Measurements from ENCODE around the gene THADA. TPM values are rescaled to one million over a fixed set of nuclear protein-coding genes. Genes with fewer than 3 reads are reported as not detected.

THADA gene
- total and polyA plus RNA-seq, 2 donors (not counting 3 experiments of a cell fraction or from before 2014, with no cell fraction given) = 22.6 to 25.3 TPM

DNA sequence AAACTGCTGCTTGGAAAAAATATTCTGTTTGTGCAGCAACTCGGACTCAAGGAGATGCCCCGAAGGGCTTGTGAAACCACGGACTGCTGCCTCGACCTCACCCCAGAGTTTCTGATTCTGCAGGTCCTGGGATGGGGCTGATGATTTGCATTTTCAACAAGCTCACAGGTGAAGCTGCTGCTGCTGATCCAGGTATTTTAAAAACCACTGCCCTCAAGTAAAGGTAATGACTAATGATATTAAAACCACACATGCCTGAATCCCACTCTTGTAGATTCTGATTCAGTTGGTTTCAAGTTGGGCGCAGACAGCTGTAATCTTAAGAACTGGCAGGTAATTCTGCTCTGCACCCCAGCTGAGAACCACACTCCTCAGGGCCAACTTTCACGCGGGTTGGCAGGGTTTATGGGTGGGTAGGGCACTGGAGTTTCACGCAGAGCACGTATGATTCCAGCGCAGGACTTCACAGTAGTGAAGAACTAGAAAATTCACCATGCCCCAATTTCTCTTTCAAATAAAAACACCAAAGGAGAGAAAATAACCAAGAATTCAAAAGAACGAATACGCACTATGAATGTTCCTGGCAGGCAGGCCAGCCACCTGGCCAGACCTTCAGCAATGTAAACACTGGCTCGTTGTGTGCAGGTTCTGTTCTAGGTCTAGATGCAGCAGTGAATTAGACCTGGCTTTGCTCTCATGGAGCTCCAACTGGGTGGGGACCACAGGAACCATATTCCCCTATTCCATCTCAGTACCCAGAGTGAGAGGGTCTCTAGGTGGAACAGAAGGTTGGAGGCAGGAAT lies 294.9 kb downstream of the THADA start:
- no peaks in the 10 kb centered on the region for H3K4me1 ChIP-seq (ENCODE audit: control insufficient read depth, extremely low read depth, insufficient read depth, low read length)
- no peaks in the 10 kb centered on the region for H3K9me3 ChIP-seq (replicated peaks; ENCODE audit: control insufficient read depth, insufficient read depth, low read length)
- no TSS peak for BruUV-seq (replicated peaks)
- H3K36me3 ChIP-seq (ENCODE audit: control insufficient read depth in 2 of 2, extremely low read depth in 1 of 2, insufficient read depth in 2 of 2, low read length in 2 of 2) = no peaks in the 10 kb centered on the region
- no peaks in the 10 kb centered on the region for H3K79me2 ChIP-seq (ENCODE audit: control insufficient read depth, insufficient read depth, low read length)
- H4K20me1 ChIP-seq (replicated peaks; ENCODE audit: control insufficient read depth, extremely low read depth, insufficient read depth, low read length) = no peaks in the 10 kb centered on the region
- no peak overlapping the region for H3K9ac ChIP-seq (replicated peaks; ENCODE audit: extremely low read depth, insufficient read depth, low read length)
- H2AFZ ChIP-seq (ENCODE audit: low read depth, low read length) = no peak overlapping the region
- FAIRE-seq (no peak), DNase-seq (ENCODE audit: low read depth, low spot score) (no peak)
- CTCF ChIA-PET = no interaction called here
- dilution Hi-C loops (cut with MboI; ENCODE audit: extremely low pct_ligation_motif_present, low sequenced_read_pairs) = no loop called here
- intact Hi-C loops (cut with micrococcal nuclease) = no loop called here
- TF ChIP-seq EZH2 (IDR thresholded peaks at IDR 0.05; ENCODE audit: borderline replicate concordance, low read depth, low read length, severe bottlenecking) (no peak), MYC (IDR thresholded peaks at IDR 0.05; ENCODE audit: low read depth, low read length) (no peak), JUN (IDR thresholded peaks at IDR 0.05; ENCODE audit: borderline replicate concordance, insufficient read depth, insufficient read length, low read depth) (no peak)
- TF ChIP-seq, protein P1, sequence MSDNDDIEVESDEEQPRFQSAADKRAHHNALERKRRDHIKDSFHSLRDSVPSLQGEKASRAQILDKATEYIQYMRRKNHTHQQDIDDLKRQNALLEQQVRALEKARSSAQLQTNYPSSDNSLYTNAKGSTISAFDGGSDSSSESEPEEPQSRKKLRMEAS (IDR thresholded peaks at IDR 0.05; ENCODE audit: insufficient read depth, insufficient read length) = no peak
- no peaks in the 10 kb centered on the region for H3K9me1 ChIP-seq (replicated peaks; ENCODE audit: control insufficient read depth, extremely low read depth, insufficient read depth, low read length)
- no peaks in the 10 kb centered on the region for H3K27me3 ChIP-seq (ENCODE audit: control insufficient read depth in 2 of 2, insufficient read depth in 2 of 2, low read length in 2 of 2)
- no peak overlapping the region for H3K27ac ChIP-seq (ENCODE audit: insufficient read depth, low read depth, low read length)
- no peak overlapping the region for H3K4me2 ChIP-seq (ENCODE audit: insufficient read depth, low read length)
- no peak overlapping the region for H3K4me3 ChIP-seq (replicated peaks in 1 of 3; ENCODE audit: insufficient read depth in 1 of 3, low read depth in 1 of 3, low read length in 3 of 3)
- POLR2A ChIA-PET = no interaction called here

DNA sequence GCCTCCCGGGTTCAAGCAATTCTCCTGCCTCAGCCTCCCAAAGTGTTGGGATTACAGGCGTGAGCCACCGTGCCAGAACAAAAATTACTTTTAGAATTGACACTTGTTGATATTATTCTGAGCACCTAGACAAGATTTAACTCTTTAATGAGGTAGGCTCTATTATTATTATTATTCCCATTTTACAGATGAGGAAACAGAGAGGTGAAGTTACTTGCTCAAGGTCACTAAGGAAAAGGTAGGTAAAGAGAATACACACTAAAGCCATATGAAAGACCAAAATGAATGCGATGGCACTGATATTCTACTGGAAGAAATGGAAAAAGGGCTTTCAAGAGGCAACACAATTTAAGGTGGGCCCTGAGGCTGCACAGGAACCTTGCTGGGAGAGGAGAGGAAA lies 295.6 kb downstream of the THADA start:
- H4K20me1 ChIP-seq (replicated peaks; ENCODE audit: control insufficient read depth, extremely low read depth, insufficient read depth, low read length) = no peaks in the 10 kb centered on the region
- dilution Hi-C loops (cut with MboI; ENCODE audit: extremely low pct_ligation_motif_present, low sequenced_read_pairs) (no loop called here), intact Hi-C loops (cut with micrococcal nuclease) (no loop called here)
- ChIA-PET CTCF (interaction anchor here (1.1 kb wide), 1 partner anchor 71 kb away, joined by 4 read pairs; no protein-coding TSS in a partner anchor), POLR2A (no interaction called here)
- no TSS peak for BruUV-seq (replicated peaks)
- H3K4me1 ChIP-seq (ENCODE audit: control insufficient read depth, extremely low read depth, insufficient read depth, low read length) = no peaks in the 10 kb centered on the region
- no peak overlapping the region for H3K4me2 ChIP-seq (ENCODE audit: insufficient read depth, low read length)
- no peak overlapping the region for H2AFZ ChIP-seq (ENCODE audit: low read depth, low read length)
- no peaks in the 10 kb centered on the region for H3K36me3 ChIP-seq (ENCODE audit: control insufficient read depth in 2 of 2, extremely low read depth in 1 of 2, insufficient read depth in 2 of 2, low read length in 2 of 2)
- H3K9me1 ChIP-seq (replicated peaks; ENCODE audit: control insufficient read depth, extremely low read depth, insufficient read depth, low read length) = no peaks in the 10 kb centered on the region
- no peaks in the 10 kb centered on the region for H3K79me2 ChIP-seq (ENCODE audit: control insufficient read depth, insufficient read depth, low read length)
- no peak overlapping the region for H3K27ac ChIP-seq (ENCODE audit: insufficient read depth, low read depth, low read length)
- H3K9ac ChIP-seq (replicated peaks; ENCODE audit: extremely low read depth, insufficient read depth, low read length) = no peak overlapping the region
- DNase-seq (ENCODE audit: low read depth, low spot score) (no peak), FAIRE-seq (no peak)
- TF ChIP-seq FOS (IDR thresholded peaks at IDR 0.05; ENCODE audit: borderline replicate concordance, insufficient read depth, low read length) (no peak), POLR2A (IDR thresholded peaks at IDR 0.05; ENCODE audit: low read depth, low read length) (no peak), GATA2 (IDR thresholded peaks at IDR 0.05; ENCODE audit: insufficient read depth, insufficient read length, low read depth, low read length) (no peak), EZH2 (IDR thresholded peaks at IDR 0.05; ENCODE audit: borderline replicate concordance, low read depth, low read length, severe bottlenecking) (no peak), JUN (IDR thresholded peaks at IDR 0.05; ENCODE audit: borderline replicate concordance, insufficient read depth, insufficient read length, low read depth) (no peak), POLR2AphosphoS5 (IDR thresholded peaks at IDR 0.05; ENCODE audit: insufficient read depth, low read depth, low read length) (no peak)
- TF ChIP-seq, protein P2, sequence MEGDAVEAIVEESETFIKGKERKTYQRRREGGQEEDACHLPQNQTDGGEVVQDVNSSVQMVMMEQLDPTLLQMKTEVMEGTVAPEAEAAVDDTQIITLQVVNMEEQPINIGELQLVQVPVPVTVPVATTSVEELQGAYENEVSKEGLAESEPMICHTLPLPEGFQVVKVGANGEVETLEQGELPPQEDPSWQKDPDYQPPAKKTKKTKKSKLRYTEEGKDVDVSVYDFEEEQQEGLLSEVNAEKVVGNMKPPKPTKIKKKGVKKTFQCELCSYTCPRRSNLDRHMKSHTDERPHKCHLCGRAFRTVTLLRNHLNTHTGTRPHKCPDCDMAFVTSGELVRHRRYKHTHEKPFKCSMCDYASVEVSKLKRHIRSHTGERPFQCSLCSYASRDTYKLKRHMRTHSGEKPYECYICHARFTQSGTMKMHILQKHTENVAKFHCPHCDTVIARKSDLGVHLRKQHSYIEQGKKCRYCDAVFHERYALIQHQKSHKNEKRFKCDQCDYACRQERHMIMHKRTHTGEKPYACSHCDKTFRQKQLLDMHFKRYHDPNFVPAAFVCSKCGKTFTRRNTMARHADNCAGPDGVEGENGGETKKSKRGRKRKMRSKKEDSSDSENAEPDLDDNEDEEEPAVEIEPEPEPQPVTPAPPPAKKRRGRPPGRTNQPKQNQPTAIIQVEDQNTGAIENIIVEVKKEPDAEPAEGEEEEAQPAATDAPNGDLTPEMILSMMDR (IDR thresholded peaks at IDR 0.05; ENCODE audit: extremely low read depth in 1 of 2, insufficient read depth in 1 of 2, low read depth in 1 of 2, low read length in 2 of 2) = no peak
- H3K27me3 ChIP-seq (ENCODE audit: control insufficient read depth in 2 of 2, insufficient read depth in 2 of 2, low read length in 2 of 2) = no peaks in the 10 kb centered on the region
- no peak overlapping the region for H3K4me3 ChIP-seq (replicated peaks in 1 of 3; ENCODE audit: insufficient read depth in 1 of 3, low read depth in 1 of 3, low read length in 3 of 3)
- no peaks in the 10 kb centered on the region for H3K9me3 ChIP-seq (replicated peaks; ENCODE audit: control insufficient read depth, insufficient read depth, low read length)

All from endothelial cell of umbilical vein (primary cell).